OCI-M1 (cell line): Measurements from ENCODE around the gene HGF.
A peak's percentile ranks its signal among the peaks of the same experiment; 100 is the strongest.
"Not testable (repeated sequence)": the region's sequence is repeated elsewhere in the genome, so short reads cannot be mapped to it uniquely, and the experiment has no call there.

Experiments used
- DNase-seq: peaks from one replicate; lab custom pipeline; 2025; lab: John Stamatoyannopoulos, UW

HGF gene

DNA sequence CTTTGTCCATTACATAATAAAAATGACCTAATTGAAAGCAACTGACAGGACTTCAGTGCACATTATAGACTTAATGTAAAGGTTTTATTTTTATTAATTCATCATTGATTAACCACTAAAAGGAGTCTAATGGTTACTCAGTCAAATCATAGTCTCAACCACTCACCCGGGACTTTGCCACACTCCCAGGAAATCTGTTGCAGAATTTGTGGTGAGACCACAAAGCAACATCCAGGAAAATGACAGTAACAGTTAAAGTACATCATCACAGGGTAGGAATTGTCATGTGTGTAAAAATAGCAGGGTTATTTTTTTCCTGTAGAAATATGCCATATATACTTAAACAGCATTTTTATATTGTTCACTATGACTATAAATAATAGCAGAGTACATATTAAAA lies 6.3 kb upstream of the HGF start:
- DNase-seq, result no peak

GRCh38 chr7:81775560-81775959 lies 5.7 kb upstream of the HGF start:
- DNase-seq, result no peak

- no peak for DNase-seq
Measured at GRCh38 chr7:81774551-81774950, 4.7 kb upstream of the HGF start.

- DNase-seq, result no peak
Measured at GRCh38 chr7:81770728-81771223, 929 bp upstream of the HGF start.

GRCh38 chr7:81768951-81769778 lies 682 bp downstream of the HGF start:
- peak; percentile 45 for DNase-seq

GRCh38 chr7:81767926-81768325 lies 1.9 kb downstream of the HGF start:
- no peak for DNase-seq

GRCh38 chr7:81761821-81762220 lies 8.0 kb downstream of the HGF start:
- DNase-seq, result no peak

GRCh38 chr7:81761031-81761430 lies 8.8 kb downstream of the HGF start:
- peak; percentile 41 for DNase-seq

- no peak for DNase-seq
Measured at GRCh38 chr7:81754918-81755696, 14.7 kb downstream of the HGF start.

DNA sequence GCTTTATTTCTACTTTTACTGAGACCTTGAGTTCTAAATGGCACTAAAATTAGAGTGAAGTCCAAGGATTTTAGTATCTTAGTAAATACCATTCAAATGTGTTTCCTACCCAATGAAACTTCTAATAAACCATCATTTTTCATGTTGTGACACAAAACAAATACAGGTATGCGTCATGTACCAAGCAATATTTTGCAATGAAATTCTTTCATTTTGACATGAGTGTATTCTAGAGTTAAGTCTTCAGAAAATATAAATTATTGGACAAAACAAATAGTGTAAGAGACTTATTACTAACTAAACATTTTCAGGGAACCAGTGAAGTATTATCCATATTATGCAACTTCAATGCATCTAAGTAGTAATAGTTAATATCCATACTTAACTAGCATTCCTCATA lies 16.5 kb downstream of the HGF start:
- no peak for DNase-seq

DNA sequence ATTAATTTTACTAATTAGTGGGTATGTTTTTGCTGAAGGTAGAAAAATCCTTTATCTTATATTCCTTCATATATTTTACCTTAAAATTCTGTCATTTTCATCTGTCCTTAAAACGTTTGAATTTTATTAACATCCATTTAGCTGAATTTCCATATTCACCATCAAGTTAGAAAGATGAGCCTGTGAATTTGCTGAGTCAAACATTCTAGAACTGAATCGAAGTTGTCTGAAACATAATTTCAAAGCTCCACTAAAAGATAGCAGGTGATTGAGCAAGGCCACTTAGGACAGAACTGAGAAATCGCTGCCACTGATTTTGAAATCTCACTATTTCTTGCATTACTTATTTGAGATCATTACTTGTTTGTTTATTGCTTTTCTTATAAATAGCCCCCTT lies 17.5 kb downstream of the HGF start:
- no peak for DNase-seq

- no peak for DNase-seq
Measured at GRCh38 chr7:81751619-81752317, 18.1 kb downstream of the HGF start.

GRCh38 chr7:81745637-81746036 lies 24.2 kb downstream of the HGF start:
- DNase-seq, result no peak

GRCh38 chr7:81744389-81744788 lies 25.5 kb downstream of the HGF start:
- DNase-seq, result no peak

- DNase-seq, result no peak
Measured at GRCh38 chr7:81743665-81744064, 26.2 kb downstream of the HGF start.

DNA sequence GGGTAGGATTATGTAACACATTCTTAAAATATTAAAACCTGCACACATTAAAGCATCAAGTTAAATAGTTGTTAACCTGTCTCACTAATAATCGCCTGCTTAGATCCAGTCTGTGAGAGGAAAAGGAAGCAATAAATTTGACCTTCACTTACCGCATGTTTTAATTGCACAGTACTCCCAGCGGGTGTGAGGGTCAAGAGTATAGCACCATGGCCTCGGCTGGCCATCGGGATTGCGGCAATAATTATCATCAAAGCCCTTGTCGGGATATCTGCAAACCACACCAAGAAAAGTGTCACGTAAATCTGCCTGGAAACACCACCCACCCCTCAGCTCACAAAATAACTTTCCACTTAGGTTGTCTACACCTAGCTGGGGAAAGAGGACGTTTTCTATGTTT lies 26.6 kb downstream of the HGF start:
- DNase-seq, result no peak

DNA sequence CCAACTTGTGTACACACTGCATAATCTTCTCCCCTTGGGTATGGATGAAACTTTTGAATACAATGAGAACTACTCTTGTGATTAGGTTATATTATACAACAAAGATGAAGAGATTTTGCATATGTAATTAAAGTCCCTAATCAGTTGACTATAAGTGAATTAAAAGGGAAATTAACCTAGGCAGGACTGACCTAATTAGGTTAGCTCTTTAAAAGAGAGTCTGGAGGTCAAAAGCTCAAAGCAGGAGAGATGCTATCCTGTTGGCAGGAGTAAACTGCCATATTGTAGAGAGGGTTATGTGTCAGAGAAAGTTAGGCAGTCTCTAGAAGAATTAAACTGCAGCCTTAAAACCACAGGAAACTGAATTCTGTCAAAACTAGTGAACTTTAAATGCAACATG lies 29.4 kb downstream of the HGF start:
- DNase-seq, result no peak

DNA sequence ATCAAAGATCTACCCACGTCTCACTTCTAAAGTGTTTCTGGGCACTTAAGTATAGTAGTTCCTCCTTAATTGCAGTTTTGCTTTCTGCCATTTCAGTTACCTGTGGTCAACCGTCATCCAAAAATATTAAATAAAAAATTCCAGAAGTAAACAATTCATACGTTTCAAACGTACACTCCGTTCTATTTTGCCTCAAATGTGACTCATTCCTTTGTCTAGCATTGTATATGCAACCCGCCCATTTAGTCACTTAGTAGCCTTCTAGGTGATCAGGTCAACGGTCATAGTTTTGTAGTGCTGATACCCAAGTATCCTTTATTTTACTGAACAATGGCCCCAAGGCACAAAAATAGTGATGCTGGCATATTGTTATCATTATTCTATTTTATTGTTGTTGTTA lies 33.8 kb downstream of the HGF start:
- no peak for DNase-seq

DNA sequence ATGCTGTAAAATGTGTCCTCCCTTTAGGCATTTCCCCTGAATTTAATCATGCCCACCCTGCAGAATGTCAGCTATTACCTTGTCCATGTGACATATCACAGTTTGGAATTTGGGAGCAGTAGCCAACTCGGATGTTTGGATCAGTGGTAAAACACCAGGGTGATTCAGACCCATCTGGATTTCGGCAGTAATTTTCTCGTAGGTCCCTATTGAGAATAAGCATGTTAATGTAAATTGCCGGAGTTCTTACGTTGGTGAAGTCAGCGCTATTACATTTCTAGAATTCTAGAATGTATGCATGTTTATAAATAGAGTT lies 44.1 kb downstream of the HGF start:
- DNase-seq, result no peak

DNA sequence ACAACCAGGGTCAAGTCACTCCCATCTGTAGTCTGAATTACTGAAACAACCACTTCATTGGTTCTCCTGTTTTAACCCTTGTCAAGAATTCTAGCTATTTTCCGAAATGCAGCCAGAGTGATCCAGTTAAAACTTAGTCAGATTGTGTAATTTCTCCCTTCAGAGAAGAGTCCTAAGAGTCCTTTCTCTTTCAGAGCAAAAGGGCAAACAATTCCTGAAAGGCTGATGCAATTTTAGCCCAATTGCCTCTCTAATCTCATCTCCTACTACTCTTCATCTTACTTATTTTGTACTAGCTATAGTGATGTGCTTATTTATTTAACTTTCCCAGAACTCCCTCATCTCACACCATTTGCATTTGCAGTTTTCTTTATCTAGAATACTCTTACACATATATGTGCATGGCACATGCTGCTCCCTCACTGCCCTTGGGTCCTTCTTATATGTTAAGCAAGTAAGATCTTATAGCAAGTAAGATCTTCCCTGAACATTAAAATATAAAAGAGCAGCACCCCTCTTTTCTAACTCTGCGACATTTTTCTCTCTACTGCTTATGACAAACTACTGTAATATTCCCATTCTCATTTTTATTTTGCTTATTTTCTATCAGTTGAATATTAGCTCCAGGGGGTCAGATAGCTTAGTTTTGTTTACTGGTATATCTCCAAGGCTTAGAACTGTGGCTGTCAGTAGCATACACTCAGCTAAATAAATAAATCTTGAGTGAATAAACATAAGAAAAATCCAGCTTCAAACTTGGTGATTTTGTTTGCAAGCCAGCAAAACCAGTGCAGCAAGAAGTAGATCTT lies 44.6 kb downstream of the HGF start:
- peak; percentile 86 for DNase-seq

DNA sequence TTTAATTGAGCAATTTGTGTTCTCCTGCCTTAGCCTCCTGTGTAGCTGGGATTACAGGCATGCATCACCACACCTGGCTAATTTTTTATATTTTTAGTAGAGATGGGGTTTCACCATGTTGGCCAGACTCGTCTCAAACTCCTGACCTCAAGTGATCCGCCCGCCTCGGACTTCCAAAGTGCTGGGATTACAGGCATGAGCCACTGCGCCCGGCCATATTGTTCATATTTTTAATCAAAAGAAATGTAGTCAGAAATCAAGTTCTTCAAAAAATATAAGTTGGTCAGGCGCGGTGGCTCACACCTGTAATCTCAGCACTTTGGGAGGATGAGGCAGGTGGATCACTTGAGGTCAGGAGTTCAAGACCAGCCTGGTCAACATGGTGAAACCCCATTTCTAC lies 47.6 kb downstream of the HGF start:
- not testable (repeated sequence) for DNase-seq

DNA sequence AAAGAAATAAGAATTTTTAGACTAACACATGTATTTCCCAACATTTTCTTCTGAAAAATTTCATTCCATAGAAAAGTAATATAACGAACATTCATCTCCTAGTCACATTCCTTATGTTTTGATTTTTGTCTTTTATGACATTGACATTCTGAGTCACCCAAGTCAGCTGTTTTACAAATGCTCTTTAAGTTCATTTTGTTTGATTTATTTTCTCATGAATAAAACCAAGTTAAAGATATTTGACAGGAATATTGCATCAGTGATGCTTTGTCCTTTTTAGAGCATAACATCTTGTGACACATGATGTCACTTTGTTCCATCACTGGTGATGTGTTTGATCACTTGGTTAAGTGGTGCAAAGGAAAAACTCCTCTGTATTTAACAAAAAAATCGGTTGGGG lies 48.4 kb downstream of the HGF start:
- DNase-seq, result no peak
